Choroid plexus epithelial cell (primary cell): ENCODE results near the gene MYH10.

Experiments used
- DNase-seq: peaks from one replicate; pipeline ENCODE4 v3.0.0-alpha.2; 2010; ENCODE audit warnings: low read depth
- H3K4me3 ChIP-seq: 2 replicates; pipeline ENCODE4 v1.5.1; 2011; ENCODE audit warnings: low read depth, mild to moderate bottlenecking, control low read depth, low read length, moderate library complexity
- CTCF ChIP-seq: conservative IDR thresholded peaks from 2 replicates; pipeline ENCODE4 v1.5.1; 2011; ENCODE audit warnings: low read depth, mild to moderate bottlenecking, control low read depth, inconsistent platforms, low read length, moderate library complexity

Gene MYH10

GRCh38 chr17:8475227-8475626 lies 155.3 kb downstream of the MYH10 start:
- DNase-seq = no peak
- H3K4me3 ChIP-seq = no peak overlapping the region
- no peak for TF ChIP-seq CTCF

GRCh38 chr17:8474826-8475225 lies 155.7 kb downstream of the MYH10 start:
- TF ChIP-seq CTCF = no peak
- DNase-seq = no peak
- no peak overlapping the region for H3K4me3 ChIP-seq

- DNase-seq = no peak
- no peak overlapping the region for H3K4me3 ChIP-seq
- no peak for TF ChIP-seq CTCF
Observed at GRCh38 chr17:8473451-8474192, 156.9 kb downstream of the MYH10 start.

- TF ChIP-seq CTCF = no peak
- H3K4me3 ChIP-seq = no peak overlapping the region
- DNase-seq = no peak
Observed at GRCh38 chr17:8472663-8473062, 157.9 kb downstream of the MYH10 start.

GRCh38 chr17:8470447-8471047 lies 160.0 kb downstream of the MYH10 start:
- TF ChIP-seq CTCF = no peak
- no peak for DNase-seq
- no peak overlapping the region for H3K4me3 ChIP-seq

GRCh38 chr17:8469964-8470363 lies 160.6 kb downstream of the MYH10 start:
- H3K4me3 ChIP-seq = no peak overlapping the region
- DNase-seq = no peak
- no peak for TF ChIP-seq CTCF

- no peak for TF ChIP-seq CTCF
- no peak for DNase-seq
- H3K4me3 ChIP-seq = no peak overlapping the region
Observed at GRCh38 chr17:8468980-8469379, 161.5 kb downstream of the MYH10 start.
